Stimulated activated CD4-positive, alpha-beta T cell treated with anti-CD3 and anti-CD28 coated beads, Interleukin-1b, Interleukin-23, amount 100 ng/mL, for 1 hour (primary cell): ENCODE data around the gene TMEM202.
"Not testable (repeated sequence)": the region's sequence is repeated elsewhere in the genome, so short reads cannot be mapped to it uniquely, and the experiment has no call there.

Experiments
- DNase-seq, 2 donors: peaks; one replicate each; pipeline ENCODE4 v3.0.0-alpha.2; 2020; ENCODE audit warnings: low read depth in 2 of 2

Gene TMEM202

DNA sequence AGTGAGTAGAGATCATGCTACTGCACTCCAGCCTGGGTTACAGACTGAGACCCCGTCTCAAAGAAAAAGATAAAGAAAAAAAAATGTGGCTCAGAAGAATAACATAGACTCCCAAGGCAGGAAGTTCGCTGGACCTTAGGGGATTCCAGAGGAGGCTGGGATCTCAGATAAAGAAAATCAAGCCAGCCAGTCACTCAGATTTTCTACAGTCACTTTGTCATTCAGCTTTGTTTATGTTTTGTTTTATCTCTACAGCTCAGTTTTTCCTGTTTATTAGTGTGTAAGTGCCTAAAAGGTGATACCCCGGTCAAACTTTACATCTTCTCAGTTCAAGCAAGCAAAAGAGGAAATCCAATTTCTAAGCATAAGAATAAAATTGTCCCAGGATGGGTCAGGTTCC is 6.3 kb downstream of the TMEM202 start:
- DNase-seq, result no peak

DNA sequence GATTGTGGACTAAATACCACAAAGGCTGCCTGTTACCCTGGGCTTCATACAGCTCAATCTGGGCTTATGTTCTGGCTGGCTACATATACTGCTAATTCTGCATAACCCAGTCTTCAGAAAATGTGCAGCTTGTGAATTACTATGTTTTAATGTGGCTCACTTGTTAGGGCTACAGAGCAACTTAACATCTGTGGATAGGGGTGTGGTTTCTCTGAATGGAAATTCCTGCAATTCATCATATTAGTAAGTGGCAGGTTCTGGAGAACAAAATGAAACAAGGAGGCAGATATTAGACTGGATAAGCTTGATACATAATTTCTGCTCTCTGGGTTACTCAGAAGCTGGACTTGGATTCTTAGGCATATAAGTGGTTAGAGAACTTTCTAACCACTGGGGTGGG is 6.7 kb downstream of the TMEM202 start:
- DNase-seq, result no peak

DNA sequence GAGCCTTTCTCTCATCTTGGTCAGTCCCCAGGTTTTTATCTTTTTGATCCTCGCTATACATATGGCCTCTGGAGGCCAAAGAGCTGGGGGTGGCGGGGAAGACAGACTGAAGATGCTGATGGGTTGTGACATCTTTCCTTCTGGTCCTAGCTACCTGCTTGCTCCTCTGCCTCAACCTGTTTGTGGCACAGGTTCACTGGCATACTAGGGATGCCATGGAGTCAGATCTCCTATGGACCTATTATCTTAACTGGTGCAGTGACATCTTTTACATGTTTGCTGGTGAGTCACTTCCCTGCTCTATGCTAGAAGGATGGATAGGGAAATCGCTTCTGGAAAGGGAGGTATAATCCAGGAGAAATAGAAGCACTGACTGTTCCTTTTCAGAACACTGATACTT is 8.8 kb downstream of the TMEM202 start:
- no peak for DNase-seq

GRCh38 chr15:72411111-72411510 is 13.0 kb downstream of the TMEM202 start:
- no peak for DNase-seq

GRCh38 chr15:72411544-72411943 is 13.4 kb downstream of the TMEM202 start:
- no peak for DNase-seq

DNA sequence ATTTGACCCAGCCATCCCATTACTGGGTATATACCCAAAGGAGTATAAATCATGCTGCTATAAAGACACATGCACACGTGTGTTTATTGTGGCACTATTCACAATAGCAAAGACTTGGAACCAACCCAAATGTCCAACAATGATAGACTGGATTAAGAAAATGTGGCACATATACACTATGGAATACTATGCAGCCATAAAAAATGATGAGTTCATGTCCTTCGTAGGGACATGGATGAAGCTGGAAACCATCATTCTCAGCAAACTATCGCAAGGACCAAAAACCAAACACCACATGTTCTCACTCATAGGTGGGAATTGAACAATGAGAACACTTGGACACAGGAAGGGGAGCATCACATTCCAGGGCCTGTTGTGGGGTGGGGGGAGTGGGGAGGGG is 15.2 kb downstream of the TMEM202 start:
- DNase-seq, result not testable (repeated sequence)

GRCh38 chr15:72415304-72415703 is 17.2 kb downstream of the TMEM202 start:
- DNase-seq, result no peak

DNA sequence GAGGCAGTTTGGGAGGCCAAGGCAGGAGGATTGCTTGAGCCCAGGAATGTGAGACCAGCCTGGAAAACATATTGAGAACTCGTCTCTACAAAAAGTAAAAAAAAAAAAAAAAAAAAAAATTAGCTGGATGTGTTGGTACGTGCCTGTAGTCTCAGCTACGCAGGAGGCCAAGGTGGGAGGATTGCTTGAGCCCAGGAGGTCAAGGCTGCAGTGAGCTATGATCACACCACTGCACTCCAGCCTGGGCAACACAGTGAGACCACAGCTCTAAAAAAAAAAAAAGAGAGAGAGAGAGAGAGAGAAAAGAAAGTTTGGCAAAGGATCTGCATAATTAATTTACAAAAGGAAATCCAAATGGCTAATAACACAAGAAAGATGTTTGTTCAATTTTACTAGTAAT is 21.7 kb downstream of the TMEM202 start:
- not testable (repeated sequence) for DNase-seq

DNA sequence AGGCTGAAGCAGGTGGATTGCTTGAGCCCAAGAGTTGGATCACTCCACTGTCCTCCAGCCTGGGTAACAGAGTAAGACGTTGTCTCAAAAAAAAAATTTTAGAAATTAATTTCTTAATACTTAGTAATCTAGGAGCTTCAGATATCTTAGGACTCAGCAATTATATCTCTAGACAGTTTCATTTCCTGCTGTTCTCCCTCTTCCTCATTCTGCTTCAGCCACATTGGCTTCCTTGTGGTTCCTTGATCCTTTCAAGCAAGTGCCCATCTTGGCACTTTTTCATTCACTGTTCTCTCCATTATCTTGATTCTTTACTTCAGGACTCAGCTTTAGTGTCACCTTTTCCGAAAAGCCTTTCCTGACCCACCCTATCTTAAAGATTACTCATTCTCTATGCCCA is 22.5 kb downstream of the TMEM202 start:
- no peak for DNase-seq

DNA sequence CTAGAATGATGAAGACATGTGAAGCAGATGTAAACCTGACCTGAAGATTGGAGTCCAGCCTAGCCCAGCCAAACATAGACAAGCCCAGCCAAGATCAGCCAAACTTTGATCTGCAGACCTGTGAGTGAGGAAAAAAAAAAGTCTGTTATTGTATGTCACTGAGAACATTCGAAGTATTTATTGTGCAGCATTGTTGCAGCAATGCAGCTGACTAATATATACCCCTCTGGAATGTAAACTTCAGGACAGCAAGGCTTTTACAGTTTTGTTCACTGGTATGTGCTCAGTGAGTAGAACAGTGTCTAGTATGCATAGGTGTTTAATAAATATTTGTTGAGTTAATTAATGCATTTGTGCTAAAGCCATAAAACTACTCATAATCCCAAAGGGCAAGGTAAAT is 23.4 kb downstream of the TMEM202 start:
- DNase-seq, result no peak

GRCh38 chr15:72423256-72423655 is 25.2 kb downstream of the TMEM202 start:
- DNase-seq, result no peak

DNA sequence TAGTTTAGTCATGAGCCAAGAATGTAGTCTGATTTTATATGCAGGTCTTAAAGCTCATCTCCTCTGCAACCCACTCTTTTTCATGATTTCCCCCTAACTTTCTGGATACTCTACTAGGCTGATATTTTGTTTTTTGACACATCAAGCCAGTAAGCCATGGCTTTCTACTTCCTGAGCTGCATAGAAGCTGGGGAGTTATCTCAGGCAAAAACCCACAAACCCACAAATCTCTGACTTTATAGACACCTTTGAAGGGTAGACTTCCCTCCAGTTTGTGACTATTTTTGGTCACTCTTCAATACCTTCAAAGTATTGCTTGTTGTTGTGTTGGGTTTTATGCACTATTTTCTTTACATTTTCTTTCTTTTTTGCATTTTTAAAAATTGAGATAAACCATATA is 28.6 kb downstream of the TMEM202 start:
- DNase-seq, result no peak

GRCh38 chr15:72437650-72438316 is 39.7 kb downstream of the TMEM202 start:
- no peak for DNase-seq

DNA sequence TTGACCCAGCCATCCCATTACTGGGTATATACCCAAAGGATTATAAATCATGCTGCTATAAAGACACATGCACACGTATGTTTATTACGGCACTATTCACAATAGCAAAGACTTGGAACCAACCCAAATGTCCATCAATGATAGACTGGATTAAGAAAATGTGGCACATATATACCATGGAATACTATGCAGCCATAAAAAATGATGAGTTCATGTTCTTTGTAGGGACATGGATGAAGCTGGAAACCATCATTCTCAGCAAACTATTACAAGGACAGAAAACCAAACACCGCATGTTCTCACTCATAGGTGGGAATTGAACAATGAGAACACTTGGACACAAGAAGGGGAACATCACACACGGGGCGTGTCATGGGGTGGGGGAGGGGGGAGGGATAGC is 44.7 kb downstream of the TMEM202 start:
- DNase-seq, result not testable (repeated sequence)

GRCh38 chr15:72445426-72445825 is 47.3 kb downstream of the TMEM202 start:
- no peak for DNase-seq

GRCh38 chr15:72450805-72451204 is 52.7 kb downstream of the TMEM202 start:
- DNase-seq, result no peak

- no peak for DNase-seq
These were observed 53.1 kb downstream of the TMEM202 start for GRCh38 chr15:72451224-72451623.

DNA sequence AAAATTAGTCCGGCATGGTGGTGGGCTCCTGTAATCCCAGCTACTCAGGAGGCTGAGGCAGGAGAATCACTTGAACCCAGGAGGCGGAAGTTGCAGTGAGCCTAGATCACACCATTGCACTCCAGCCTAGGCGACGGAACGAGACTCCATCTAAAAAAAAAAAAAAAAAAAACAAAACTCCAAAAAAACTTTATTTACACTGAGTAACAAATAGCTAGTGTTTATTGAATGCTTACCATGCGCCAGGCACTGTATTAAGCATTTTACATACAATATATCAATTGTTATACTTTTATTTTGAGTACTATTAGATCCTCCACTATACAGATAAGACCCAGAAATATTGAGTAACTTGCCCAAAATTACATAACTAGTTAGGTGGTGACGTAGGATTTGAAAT is 58.6 kb downstream of the TMEM202 start:
- no peak for DNase-seq
